Mesothelial cell of epicardium (in vitro differentiated cells): ENCODE measurements around the gene KRTAP6-1. TPM values are rescaled to one million over a fixed set of nuclear protein-coding genes. Genes with fewer than 3 reads are reported as not detected.

Experiments
- DNase-seq, 2 experiments: peaks; one replicate each; pipeline ENCODE4 v3.0.0; 2021; ENCODE audit warnings: low spot score in 2 of 2; ENCODE audit not compliant: unreplicated experiment in 2 of 2
- H3K27ac Mint-ChIP-seq: 2 replicates; pipeline ENCODE4 v1.8.0; 2021; ENCODE audit warnings: mixed read lengths
- H3K27me3 Mint-ChIP-seq: 2 replicates; pipeline ENCODE4 v1.8.0; 2021; ENCODE audit warnings: low read depth, mixed read lengths
- H3K36me3 Mint-ChIP-seq: 2 replicates; pipeline ENCODE4 v1.8.0; 2021; ENCODE audit warnings: mixed read lengths
- H3K4me1 Mint-ChIP-seq: 2 replicates; pipeline ENCODE4 v1.8.0; 2021; ENCODE audit warnings: mixed read lengths
- H3K4me3 Mint-ChIP-seq: 2 replicates; pipeline ENCODE4 v1.8.0; 2021; ENCODE audit warnings: mild to moderate bottlenecking, moderate library complexity, mixed read lengths
- H3K9me3 Mint-ChIP-seq: 2 replicates; pipeline ENCODE4 v1.8.0; 2021; ENCODE audit warnings: mixed read lengths
- total RNA-seq: library from RNA; stranded (reverse); gene quantifications from 3 replicates; pipeline ENCODE4 v1.2.1, GENCODE V29; 2021
- TF ChIP-seq, protein P1 (sequence below): fragments of 200-600 bp; sonication (generic); IDR thresholded peaks from one replicate; pipeline ENCODE4 v1.5.0; 2021; ENCODE audit warnings: antibody characterized with exemption; ENCODE audit not compliant: unreplicated experiment

Gene KRTAP6-1
- total RNA-seq, 1 donor from 2014 or later: not detected

DNA sequence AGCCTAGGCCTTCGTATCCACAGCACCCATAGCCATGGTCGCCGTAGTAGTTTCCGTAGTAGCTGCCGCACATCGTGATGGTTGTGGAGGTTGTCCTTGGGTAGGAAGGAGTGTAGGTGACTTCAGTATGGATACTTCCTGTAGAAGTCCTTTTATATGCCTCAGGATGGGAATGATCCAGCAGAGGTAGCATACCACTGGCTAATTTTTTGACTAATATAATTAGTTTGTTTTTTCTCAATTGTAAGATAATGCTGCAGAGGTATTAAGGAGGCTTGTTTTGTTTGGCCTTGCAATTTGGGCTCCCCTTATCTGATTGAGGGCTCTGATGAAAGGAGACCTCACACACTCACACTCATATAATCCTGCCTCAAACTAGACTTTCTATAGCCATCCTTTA, 14.9 kb downstream of the KRTAP6-1 start, which contains the start of gene KRTAP6-2:
KRTAP6-2 (minus strand) TSS at position 101 of the 400 bp plus-strand sequence; CDS start at position 73, 28 bp downstream.
- Mint-ChIP-seq H3K4me3 (no peak within 1 kb of the TSS), H3K27ac (no peak within 1 kb of the TSS), H3K27me3 (no peaks in the 10 kb centered on the region), H3K36me3 (no peaks in the 10 kb centered on the region), H3K4me1 (no peaks in the 10 kb centered on the region), H3K9me3 (peaks cover 62% of the 10 kb centered on the region)
- TF ChIP-seq, protein P1, sequence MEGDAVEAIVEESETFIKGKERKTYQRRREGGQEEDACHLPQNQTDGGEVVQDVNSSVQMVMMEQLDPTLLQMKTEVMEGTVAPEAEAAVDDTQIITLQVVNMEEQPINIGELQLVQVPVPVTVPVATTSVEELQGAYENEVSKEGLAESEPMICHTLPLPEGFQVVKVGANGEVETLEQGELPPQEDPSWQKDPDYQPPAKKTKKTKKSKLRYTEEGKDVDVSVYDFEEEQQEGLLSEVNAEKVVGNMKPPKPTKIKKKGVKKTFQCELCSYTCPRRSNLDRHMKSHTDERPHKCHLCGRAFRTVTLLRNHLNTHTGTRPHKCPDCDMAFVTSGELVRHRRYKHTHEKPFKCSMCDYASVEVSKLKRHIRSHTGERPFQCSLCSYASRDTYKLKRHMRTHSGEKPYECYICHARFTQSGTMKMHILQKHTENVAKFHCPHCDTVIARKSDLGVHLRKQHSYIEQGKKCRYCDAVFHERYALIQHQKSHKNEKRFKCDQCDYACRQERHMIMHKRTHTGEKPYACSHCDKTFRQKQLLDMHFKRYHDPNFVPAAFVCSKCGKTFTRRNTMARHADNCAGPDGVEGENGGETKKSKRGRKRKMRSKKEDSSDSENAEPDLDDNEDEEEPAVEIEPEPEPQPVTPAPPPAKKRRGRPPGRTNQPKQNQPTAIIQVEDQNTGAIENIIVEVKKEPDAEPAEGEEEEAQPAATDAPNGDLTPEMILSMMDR: no peak
- no peak for DNase-seq

DNA sequence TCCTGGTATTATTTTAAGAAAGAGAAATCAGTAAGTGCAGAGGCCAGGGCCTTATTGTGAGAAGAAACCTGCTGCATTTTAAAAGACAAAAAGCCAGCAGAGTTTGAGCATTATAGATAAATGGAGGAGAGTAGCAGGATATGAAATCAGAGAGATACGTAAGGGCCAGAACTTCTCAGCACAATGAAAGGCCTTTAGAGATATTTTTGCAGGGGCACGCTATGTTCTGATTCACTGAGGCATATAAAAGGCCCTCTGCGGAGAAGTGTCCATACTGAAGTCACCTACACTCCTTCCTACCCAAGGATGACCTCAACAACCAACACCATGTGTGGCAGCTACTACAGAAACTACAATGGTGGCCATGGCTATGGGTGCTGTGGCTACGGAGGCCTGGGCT, 21.6 kb downstream of the KRTAP6-1 start, which contains the start of gene KRTAP6-3:
KRTAP6-3 (plus strand) TSS at position 301 of the 400 bp plus-strand sequence; CDS start at position 307, 6 bp downstream.
- peaks cover 39% of the 10 kb centered on the region for H3K9me3 Mint-ChIP-seq
- H3K4me3 Mint-ChIP-seq: no peak within 1 kb of the TSS
- no peak within 1 kb of the TSS for H3K27ac Mint-ChIP-seq
- TF ChIP-seq, protein P1: no peak
- no peaks in the 10 kb centered on the region for H3K36me3 Mint-ChIP-seq
- H3K27me3 Mint-ChIP-seq: no peaks in the 10 kb centered on the region
- no peaks in the 10 kb centered on the region for H3K4me1 Mint-ChIP-seq
- no peak for DNase-seq

DNA sequence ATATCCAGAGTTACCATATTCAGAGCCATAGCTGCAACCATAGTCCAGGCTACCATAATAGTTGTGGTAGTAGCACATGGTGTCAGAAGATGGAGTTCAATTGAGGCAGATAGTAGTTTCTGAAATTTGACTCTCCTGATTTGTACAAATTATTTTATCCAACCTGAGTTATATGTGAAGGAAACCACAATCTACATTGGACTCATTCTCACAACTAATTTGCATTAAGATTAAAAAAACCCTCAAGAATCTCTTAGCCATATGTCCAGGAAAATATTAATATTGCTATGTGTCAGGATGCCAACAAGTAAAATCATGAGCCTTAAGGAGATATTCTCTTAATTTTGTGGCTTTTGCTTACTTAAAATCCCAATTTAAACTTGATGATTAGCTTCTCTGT, 23.4 kb downstream of the KRTAP6-1 start, which contains the start of gene KRTAP22-2:
KRTAP22-2 (minus strand) TSS at position 101 of the 400 bp plus-strand sequence.
- DNase-seq: no peak
- no peak within 1 kb of the TSS for H3K4me3 Mint-ChIP-seq
- H3K27me3 Mint-ChIP-seq: no peaks in the 10 kb centered on the region
- H3K36me3 Mint-ChIP-seq: no peaks in the 10 kb centered on the region
- H3K27ac Mint-ChIP-seq: no peak within 1 kb of the TSS
- no peaks in the 10 kb centered on the region for H3K4me1 Mint-ChIP-seq
- TF ChIP-seq, protein P1: no peak
- H3K9me3 Mint-ChIP-seq: peaks cover 42% of the 10 kb centered on the region

DNA sequence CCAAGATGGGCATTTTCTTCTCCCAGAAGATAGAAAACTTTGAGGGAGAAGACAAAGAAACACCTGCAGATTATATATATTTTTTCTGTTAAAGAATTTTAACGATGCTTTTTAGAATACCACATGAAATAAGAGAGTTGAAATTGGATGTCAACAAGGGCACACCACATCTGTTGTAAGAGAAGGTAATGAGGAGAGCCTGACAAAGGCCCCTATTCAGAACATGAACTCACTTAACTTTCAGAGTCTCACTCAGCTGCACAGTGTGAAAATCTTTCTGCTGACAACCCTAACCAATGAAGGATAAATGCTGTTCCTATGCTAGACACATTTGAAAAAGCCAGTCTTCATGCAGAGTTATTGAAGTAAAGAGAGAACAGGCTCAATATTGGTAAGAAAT, 30.9 kb downstream of the KRTAP6-1 start:
- TF ChIP-seq, protein P1: no peak
- H3K36me3 Mint-ChIP-seq: no peaks in the 10 kb centered on the region
- no peaks in the 10 kb centered on the region for H3K27me3 Mint-ChIP-seq
- no peak for DNase-seq
- no peak overlapping the region for H3K4me3 Mint-ChIP-seq
- peaks cover 31% of the 10 kb centered on the region for H3K9me3 Mint-ChIP-seq
- no peaks in the 10 kb centered on the region for H3K4me1 Mint-ChIP-seq
- H3K27ac Mint-ChIP-seq: no peak overlapping the region

DNA sequence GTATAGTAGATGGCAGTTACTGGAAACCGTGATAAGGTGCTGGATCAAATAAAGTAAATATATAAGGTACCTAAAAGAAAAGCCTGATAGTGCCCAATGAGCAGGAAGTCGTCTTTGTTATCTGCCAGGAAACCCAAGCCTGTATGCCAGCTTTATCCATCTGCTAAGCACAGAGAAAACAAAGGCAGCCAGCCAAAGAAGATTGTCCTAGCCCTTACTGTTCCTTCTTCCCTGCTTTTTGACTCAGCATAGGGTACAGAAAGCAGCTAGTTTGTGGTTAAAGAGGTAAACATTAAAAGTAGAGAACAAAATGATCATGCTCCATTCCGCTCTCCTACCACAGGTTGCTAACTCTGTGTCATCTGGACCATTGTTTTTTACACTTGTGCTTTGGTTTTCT, 33.6 kb downstream of the KRTAP6-1 start:
- no peak overlapping the region for H3K4me3 Mint-ChIP-seq
- no peak overlapping the region for H3K27ac Mint-ChIP-seq
- TF ChIP-seq, protein P1: no peak
- no peaks in the 10 kb centered on the region for H3K4me1 Mint-ChIP-seq
- peaks cover 20% of the 10 kb centered on the region for H3K9me3 Mint-ChIP-seq
- H3K27me3 Mint-ChIP-seq: no peaks in the 10 kb centered on the region
- no peak for DNase-seq
- no peaks in the 10 kb centered on the region for H3K36me3 Mint-ChIP-seq

DNA sequence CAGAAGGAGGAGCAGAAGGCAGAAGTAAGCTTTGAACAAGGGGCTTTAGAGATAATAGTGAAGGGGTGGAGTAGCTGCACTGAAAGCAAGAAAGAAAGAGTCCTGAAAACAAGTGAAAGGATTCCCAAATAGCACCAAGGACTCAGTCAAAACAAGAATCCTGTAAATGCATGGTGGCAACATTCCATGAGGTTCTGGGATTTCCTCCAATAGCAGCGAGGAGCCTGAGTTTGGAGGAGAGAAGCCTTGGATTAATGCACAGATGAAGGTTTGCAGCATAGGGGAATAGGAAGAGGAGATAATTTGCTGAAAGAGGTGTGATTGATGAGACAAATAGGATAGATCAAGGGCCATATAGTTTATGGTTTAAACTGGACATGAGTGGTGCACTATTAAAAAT, 34.4 kb downstream of the KRTAP6-1 start:
- no peaks in the 10 kb centered on the region for H3K27me3 Mint-ChIP-seq
- no peak overlapping the region for H3K27ac Mint-ChIP-seq
- H3K4me3 Mint-ChIP-seq: no peak overlapping the region
- H3K9me3 Mint-ChIP-seq: peaks cover 16% of the 10 kb centered on the region
- H3K36me3 Mint-ChIP-seq: no peaks in the 10 kb centered on the region
- no peaks in the 10 kb centered on the region for H3K4me1 Mint-ChIP-seq
- DNase-seq: no peak
- TF ChIP-seq, protein P1: no peak
